GM21390 (cell line): ENCODE data around the gene TUBG2.
"Not testable (repeated sequence)": the region's sequence is repeated elsewhere in the genome, so short reads cannot be mapped to it uniquely, and the experiment has no call there.

Experiments
- ATAC-seq: cut with Tn5 transposase; IDR thresholded peaks from one replicate; pipeline ENCODE4 v1.9.1; 2021; ENCODE audit not compliant: unreplicated experiment

Gene TUBG2

DNA sequence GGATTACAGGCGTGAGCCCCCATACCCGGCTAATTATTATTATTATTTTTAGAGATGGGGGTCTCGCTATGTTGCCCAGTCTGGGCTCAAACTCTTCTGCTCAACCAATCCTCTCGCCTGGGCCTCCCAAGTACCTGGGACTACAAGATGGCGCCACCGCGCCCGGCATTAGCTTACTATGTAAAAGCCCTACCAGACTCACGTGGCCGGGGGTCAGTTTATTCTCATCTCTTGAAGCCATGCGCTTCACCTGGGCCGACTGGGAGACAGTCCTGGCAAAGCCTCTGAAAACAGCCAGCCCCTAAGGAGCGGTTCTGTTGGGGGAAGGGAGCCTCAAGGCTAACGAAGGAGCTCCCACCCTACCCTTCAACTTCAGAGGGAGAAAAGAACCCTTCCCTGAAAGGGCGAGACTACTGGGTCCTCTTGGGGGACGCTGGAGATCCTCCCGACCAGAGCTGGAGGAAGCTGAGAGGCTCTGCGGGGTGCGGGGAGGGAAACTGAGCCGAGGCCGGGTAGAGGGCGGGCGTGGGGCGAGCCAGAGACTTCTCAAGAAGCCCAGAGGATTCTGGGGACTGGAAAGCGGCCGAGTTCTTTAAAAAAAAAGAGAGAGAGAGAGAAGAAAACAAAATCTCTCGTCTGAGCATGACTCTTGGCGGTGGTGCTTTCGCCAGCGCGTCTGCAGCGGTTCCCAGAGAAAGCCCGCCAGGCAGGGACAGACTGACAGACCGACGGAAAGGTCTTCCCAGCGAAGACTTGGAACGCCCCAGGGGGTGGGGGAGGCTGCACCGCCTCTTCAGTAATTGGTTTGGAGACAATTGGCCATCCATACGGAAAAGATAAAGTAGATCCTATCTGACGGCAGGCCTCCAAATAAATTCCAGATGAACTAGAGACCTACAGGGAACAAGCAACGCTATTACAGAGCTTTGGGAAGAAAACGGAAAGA, 5.6 kb upstream of the TUBG2 start:
- no peak for ATAC-seq

DNA sequence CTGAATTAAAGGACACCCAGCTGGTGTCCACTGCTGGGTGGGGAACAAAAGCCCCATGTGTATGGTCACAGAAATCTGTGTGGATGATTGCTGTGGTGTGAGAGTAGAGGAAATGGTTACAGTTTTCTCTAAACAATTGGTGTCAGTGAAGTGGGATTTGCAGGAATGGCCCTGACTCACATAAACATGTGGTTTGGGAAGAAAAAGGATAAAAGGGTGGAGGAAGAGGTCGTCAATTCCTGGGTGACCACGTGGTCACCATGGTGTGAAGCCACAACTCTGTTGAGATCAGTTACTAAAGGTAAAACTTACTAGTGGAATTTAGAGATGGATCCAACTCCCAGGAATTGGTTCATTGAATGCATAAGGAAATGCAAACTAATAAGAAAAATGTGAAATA, 3.6 kb upstream of the TUBG2 start:
- no peak for ATAC-seq

DNA sequence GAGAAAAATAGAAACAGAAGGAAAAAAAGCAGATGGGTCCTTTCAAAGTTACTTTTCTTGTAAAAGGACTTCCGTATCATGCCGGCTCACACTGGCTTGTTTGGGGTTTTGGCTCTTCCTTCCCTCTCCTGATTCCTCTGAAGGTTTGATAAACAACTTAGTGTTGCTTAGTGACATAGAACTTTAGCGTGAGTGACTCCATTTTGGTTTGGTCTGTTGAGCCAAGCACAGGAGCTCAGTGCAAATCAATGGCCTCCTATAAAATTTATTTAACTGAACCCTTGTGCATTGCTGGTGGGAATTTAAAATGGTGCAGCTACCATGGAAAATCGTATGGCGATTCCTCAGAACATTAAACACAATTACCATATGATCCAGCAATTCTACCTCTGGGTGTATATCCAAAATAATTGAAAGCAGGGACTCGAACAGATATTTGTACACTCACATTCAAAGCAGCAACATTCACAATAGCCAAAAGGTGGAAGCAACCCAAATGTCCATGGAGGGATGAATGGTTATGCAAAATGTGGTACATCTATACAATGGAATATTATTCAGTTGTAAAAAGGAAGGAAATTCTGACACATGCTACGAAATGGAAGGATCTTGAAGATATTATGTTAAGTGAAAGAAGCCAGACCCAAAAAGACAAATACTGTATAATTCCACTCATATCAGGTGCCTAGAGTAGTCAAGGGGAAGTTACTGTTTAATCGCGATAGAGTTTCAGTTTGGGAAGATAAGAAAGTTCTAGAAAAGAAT, 1.1 kb upstream of the TUBG2 start:
- ATAC-seq, result no peak

DNA sequence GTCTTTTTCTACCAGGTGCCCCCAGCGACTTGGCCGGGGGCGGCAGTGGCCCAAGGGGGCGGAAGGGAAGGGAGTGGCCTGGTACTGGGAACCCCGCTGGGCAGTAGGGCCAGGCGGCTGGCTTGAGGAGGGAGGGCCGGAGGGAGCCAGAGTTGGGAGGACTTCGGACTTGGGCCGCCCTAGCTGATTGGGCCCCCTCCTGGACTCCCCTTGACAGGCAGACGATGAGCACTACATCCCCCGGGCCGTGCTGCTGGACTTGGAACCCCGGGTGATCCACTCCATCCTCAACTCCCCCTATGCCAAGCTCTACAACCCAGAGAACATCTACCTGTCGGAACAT, 819 bp downstream of the TUBG2 start:
- ATAC-seq, result not testable (repeated sequence)

- no peak for ATAC-seq
Measured at GRCh38 chr17:42660692-42661345, 1.7 kb downstream of the TUBG2 start.

GRCh38 chr17:42665581-42666001, 6.5 kb downstream of the TUBG2 start:
- ATAC-seq, result no peak

- not testable (repeated sequence) for ATAC-seq
Measured at GRCh38 chr17:42666126-42666525, 7.0 kb downstream of the TUBG2 start.

GRCh38 chr17:42667088-42667951, 8.2 kb downstream of the TUBG2 start:
- ATAC-seq, result no peak

- no peak for ATAC-seq
Measured at GRCh38 chr17:42669705-42669976, 10.6 kb downstream of the TUBG2 start.

GRCh38 chr17:42669977-42670788, 11.1 kb downstream of the TUBG2 start:
- no peak for ATAC-seq

GRCh38 chr17:42670789-42671657, 11.9 kb downstream of the TUBG2 start:
- ATAC-seq, result no peak

GRCh38 chr17:42672038-42672437, 13.0 kb downstream of the TUBG2 start:
- no peak for ATAC-seq

- ATAC-seq, result no peak
Measured at GRCh38 chr17:42673266-42673884, 14.3 kb downstream of the TUBG2 start.

DNA sequence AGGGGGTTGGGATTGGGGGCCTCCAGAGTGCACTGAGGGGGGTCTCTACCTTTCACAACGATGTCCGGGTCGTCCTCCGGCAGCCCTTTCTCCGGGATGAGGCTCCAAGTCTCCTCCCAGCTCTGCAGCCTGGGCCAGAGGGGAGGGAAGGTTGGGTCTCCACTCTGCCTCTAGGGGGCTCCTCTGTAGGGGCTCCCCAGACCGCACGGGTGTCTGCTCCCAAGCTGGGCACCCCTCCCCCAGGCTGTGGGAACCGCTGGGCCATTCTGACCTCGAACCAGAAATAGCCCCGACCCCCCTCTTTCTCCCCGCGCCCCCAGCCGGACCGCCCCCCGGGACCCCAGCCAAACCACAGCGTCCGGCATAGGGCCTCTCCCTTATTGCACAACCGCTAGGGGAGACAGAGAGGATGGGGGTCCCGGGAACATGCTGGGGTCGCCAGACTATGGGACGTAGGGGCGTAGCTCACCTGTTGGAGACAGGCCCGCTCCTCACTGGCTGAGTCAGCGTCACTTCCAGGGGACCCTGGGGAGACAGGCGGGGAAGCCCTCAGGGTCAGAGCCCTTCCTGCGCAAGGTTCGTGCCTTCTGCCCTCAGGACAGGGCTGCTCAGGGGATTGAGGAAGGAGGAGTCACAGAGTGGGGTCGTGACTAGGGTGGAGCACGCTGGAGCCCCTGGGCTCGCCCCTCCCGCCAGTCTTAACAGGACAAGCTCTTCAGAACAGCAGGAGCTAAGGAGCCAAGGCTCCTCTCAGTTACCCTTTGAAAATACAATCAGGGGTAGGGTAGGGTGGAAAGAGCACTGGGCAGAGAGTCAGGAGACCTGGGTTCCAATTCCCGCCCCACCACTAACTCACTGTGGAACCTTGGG, 15.0 kb downstream of the TUBG2 start:
- ATAC-seq, result no peak

DNA sequence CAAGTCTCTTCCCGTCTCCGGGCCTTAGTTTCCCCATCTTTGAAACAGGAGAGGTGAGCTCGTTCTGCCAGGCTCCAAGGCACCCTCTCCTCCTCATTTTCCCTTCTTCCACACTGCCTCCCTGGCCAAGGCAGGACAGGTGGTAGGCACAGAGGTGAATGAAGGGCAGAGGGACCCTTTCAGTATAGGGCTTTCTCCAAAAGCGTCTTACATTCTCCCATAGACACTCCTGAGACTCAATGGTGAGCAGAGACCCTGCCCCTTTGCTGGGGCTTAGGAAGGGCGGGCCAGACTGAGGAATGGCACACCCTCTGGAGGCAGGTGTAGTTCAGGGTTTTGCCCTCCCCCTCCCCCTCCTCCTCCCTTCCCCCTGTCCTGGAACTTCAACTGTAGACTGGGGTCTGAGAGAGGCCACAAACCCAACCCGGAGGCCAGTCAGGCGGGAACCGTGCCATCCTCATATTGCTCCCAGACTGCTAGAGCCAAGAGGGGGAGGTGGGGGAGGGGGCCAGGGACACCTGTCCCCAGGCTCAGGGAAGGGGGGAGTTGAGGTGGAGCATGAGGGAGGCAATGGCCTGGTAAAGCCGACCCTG, 15.8 kb downstream of the TUBG2 start:
- no peak for ATAC-seq

GRCh38 chr17:42675348-42675964, 16.4 kb downstream of the TUBG2 start:
- ATAC-seq, result no peak

DNA sequence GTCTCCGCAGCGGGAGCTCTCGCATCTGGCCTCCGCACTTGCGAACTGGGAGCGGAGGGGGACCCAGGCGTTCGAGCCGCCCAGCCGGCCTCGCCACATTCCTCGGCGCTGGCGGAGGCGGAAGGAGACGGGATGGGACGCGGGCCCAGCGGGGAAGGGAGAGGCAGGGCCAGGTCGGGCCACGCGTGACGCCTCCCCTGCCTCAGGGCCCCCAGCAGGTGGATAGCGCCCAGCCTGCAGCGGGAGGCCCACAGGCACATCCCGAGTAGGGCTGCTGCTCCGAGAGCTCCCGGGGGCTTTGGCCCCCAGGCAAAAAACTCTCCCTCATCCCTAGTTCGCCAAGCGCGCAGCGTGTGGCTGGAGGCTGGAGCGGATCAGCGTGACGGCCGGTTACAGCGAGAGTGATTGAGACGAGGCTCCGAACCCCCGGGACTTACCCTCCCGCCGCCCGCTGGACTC, 16.9 kb downstream of the TUBG2 start:
- ATAC-seq, result no peak
